ENCODE data around the gene SVEP1.

DNA sequence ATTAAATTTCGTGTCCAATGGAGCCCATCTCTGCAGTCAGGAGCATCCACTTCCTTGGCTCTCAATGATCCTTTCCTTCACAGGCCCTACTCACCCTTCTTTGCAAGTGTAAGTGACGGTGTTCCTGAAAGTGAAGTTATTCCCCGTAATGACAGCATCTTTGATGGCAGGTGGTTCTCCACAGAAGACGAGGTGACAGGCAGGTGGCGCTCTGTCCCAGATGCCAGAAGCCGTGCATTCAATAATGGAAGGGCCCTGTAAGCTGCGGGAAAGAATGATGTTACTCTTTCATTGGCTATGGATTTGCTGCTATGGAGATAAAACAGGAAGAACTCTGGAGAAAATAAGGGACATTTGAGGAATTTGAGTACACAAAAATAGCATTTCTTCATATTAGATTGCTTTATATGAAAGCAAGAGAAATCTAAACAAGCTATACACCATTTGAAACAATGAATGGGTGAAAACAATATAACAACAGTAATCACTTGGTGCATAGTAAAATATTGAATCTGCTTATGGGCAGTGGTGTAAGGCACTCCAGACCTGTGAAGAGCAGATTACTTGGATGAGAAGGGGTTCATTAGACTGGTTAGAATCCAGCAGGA, 151.9 kb downstream of the SVEP1 start:
- TF ChIP-seq EZH2phosphoT487 (IDR thresholded peaks at IDR 0.05; ENCODE audit: borderline replicate concordance, low read length) (no peak), CTCF (conservative IDR thresholded peaks at IDR 0.05; ENCODE audit: low read depth, low read length) (peak; percentile 82), EZH2 (IDR thresholded peaks at IDR 0.05; ENCODE audit: low read length, unreplicated experiment) (no peak)
